Inferior parietal cortex (tissue), 1 donor: Measurements from ENCODE around the gene SLC37A3.
"Not testable (repeated sequence)": the region's sequence is repeated elsewhere in the genome, so short reads cannot be mapped to it uniquely, and the experiment has no call there.

Experiments used
- DNase-seq: peaks from one replicate; pipeline ENCODE4 v3.0.0-alpha.2; 2016; ENCODE audit errors: extremely low spot score

Gene SLC37A3

GRCh38 chr7:140348161-140348849 is 50.0 kb downstream of the SLC37A3 start:
- DNase-seq, result no peak

GRCh38 chr7:140347218-140347617 is 51.1 kb downstream of the SLC37A3 start:
- DNase-seq, result no peak

GRCh38 chr7:140345426-140345825 is 52.9 kb downstream of the SLC37A3 start:
- DNase-seq, result no peak

GRCh38 chr7:140342727-140343514 is 55.4 kb downstream of the SLC37A3 start:
- no peak for DNase-seq

GRCh38 chr7:140338959-140339358 is 59.4 kb downstream of the SLC37A3 start:
- not testable (repeated sequence) for DNase-seq

- DNase-seq, result no peak
Measured at GRCh38 chr7:140334341-140335057, 63.8 kb downstream of the SLC37A3 start.

GRCh38 chr7:140333686-140334085 is 64.6 kb downstream of the SLC37A3 start:
- no peak for DNase-seq

- DNase-seq, result no peak
Measured at GRCh38 chr7:140333223-140333622, 65.1 kb downstream of the SLC37A3 start.

- DNase-seq, result no peak
Measured at GRCh38 chr7:140330595-140330994, 67.7 kb downstream of the SLC37A3 start.

GRCh38 chr7:140330128-140330527 is 68.2 kb downstream of the SLC37A3 start:
- peak; percentile 20 for DNase-seq

GRCh38 chr7:140327261-140327661 is 71.1 kb downstream of the SLC37A3 start:
- DNase-seq, result no peak

GRCh38 chr7:140326116-140326928 is 72.0 kb downstream of the SLC37A3 start:
- peak; percentile 85 for DNase-seq

- DNase-seq, result no peak
Measured at GRCh38 chr7:140325600-140325999, 72.7 kb downstream of the SLC37A3 start.

- DNase-seq, result no peak
Measured at GRCh38 chr7:140324714-140325113, 73.6 kb downstream of the SLC37A3 start.

GRCh38 chr7:140322759-140323158 is 75.6 kb downstream of the SLC37A3 start:
- DNase-seq, result no peak

- DNase-seq, result not testable (repeated sequence)
Measured at GRCh38 chr7:140320078-140320477, 78.3 kb downstream of the SLC37A3 start.

- no peak for DNase-seq
Measured at GRCh38 chr7:140317999-140318398, 80.3 kb downstream of the SLC37A3 start.

- peak; percentile 34 for DNase-seq
Measured at GRCh38 chr7:140317597-140317996, 80.7 kb downstream of the SLC37A3 start.

- peak; percentile 81 for DNase-seq
Measured at GRCh38 chr7:140316165-140316661, 82.1 kb downstream of the SLC37A3 start.

- no peak for DNase-seq
Measured at GRCh38 chr7:140315498-140316164, 82.7 kb downstream of the SLC37A3 start.
